ENCODE data around the gene SYT1.

GRCh38 chr12:79400481-79400880 lies 535.9 kb downstream of the SYT1 start:
- TF ChIP-seq, protein P1, sequence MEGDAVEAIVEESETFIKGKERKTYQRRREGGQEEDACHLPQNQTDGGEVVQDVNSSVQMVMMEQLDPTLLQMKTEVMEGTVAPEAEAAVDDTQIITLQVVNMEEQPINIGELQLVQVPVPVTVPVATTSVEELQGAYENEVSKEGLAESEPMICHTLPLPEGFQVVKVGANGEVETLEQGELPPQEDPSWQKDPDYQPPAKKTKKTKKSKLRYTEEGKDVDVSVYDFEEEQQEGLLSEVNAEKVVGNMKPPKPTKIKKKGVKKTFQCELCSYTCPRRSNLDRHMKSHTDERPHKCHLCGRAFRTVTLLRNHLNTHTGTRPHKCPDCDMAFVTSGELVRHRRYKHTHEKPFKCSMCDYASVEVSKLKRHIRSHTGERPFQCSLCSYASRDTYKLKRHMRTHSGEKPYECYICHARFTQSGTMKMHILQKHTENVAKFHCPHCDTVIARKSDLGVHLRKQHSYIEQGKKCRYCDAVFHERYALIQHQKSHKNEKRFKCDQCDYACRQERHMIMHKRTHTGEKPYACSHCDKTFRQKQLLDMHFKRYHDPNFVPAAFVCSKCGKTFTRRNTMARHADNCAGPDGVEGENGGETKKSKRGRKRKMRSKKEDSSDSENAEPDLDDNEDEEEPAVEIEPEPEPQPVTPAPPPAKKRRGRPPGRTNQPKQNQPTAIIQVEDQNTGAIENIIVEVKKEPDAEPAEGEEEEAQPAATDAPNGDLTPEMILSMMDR (conservative IDR thresholded peaks at IDR 0.05; ENCODE audit: low read length) = no peak
- TF ChIP-seq EZH2phosphoT487 (IDR thresholded peaks at IDR 0.05; ENCODE audit: borderline replicate concordance, low read depth, low read length) = no peak

Data from OCI-LY7 (cell line).